ENCODE data around the gene WDR90.

Gene WDR90

GRCh38 chr16:648781-649589 is at the start of gene WDR90:
WDR90 (plus strand) TSS chr16:649365; CDS start chr16:649417, 52 bp downstream.
- in situ Hi-C loops (cut with HindIII; ENCODE audit: low sequenced_read_pairs) = no loop called here

- in situ Hi-C loops (cut with HindIII; ENCODE audit: low sequenced_read_pairs) = no loop called here
Observed at GRCh38 chr16:600781-601180, 48.4 kb upstream of the WDR90 start.

GRCh38 chr16:603933-604332 is 45.2 kb upstream of the WDR90 start:
- in situ Hi-C loops (cut with HindIII; ENCODE audit: low sequenced_read_pairs) = no loop called here

GRCh38 chr16:606656-607307 is 42.4 kb upstream of the WDR90 start:
- in situ Hi-C loops (cut with HindIII; ENCODE audit: low sequenced_read_pairs) = no loop called here

GRCh38 chr16:608019-608418 is 41.1 kb upstream of the WDR90 start:
- in situ Hi-C loops (cut with HindIII; ENCODE audit: low sequenced_read_pairs) = no loop called here

GRCh38 chr16:609316-609715 is 39.8 kb upstream of the WDR90 start:
- in situ Hi-C loops (cut with HindIII; ENCODE audit: low sequenced_read_pairs) = no loop called here

- in situ Hi-C loops (cut with HindIII; ENCODE audit: low sequenced_read_pairs) = no loop called here
Observed at GRCh38 chr16:609984-610383, 39.2 kb upstream of the WDR90 start.

- in situ Hi-C loops (cut with HindIII; ENCODE audit: low sequenced_read_pairs) = no loop called here
Observed at GRCh38 chr16:610513-611381, 38.4 kb upstream of the WDR90 start.

- in situ Hi-C loops (cut with HindIII; ENCODE audit: low sequenced_read_pairs) = no loop called here
Observed at GRCh38 chr16:615122-615521, 34.0 kb upstream of the WDR90 start.

- in situ Hi-C loops (cut with HindIII; ENCODE audit: low sequenced_read_pairs) = no loop called here
Observed at GRCh38 chr16:616733-617586, 32.2 kb upstream of the WDR90 start.

- in situ Hi-C loops (cut with HindIII; ENCODE audit: low sequenced_read_pairs) = no loop called here
Observed at GRCh38 chr16:617855-618254, 31.3 kb upstream of the WDR90 start.

GRCh38 chr16:619476-620100 is 29.6 kb upstream of the WDR90 start:
- in situ Hi-C loops (cut with HindIII; ENCODE audit: low sequenced_read_pairs) = no loop called here

GRCh38 chr16:620700-621525 is 28.3 kb upstream of the WDR90 start:
- in situ Hi-C loops (cut with HindIII; ENCODE audit: low sequenced_read_pairs) = no loop called here

GRCh38 chr16:621526-622105 is 27.5 kb upstream of the WDR90 start:
- in situ Hi-C loops (cut with HindIII; ENCODE audit: low sequenced_read_pairs) = no loop called here

GRCh38 chr16:622920-623280 is 26.3 kb upstream of the WDR90 start:
- in situ Hi-C loops (cut with HindIII; ENCODE audit: low sequenced_read_pairs) = no loop called here

- in situ Hi-C loops (cut with HindIII; ENCODE audit: low sequenced_read_pairs) = no loop called here
Observed at GRCh38 chr16:624526-625070, 24.6 kb upstream of the WDR90 start.

- in situ Hi-C loops (cut with HindIII; ENCODE audit: low sequenced_read_pairs) = no loop called here
Observed at GRCh38 chr16:625117-625976, 23.8 kb upstream of the WDR90 start.
